GM18505 (cell line): ENCODE measurements around the gene COL23A1.

Experiments used
- ATAC-seq: cut with Tn5 transposase; IDR thresholded peaks from one replicate; pipeline ENCODE4 v1.9.1; 2021; ENCODE audit not compliant: unreplicated experiment
- POLR2A ChIP-seq: IDR thresholded peaks from 4 replicates; pipeline ENCODE4 v1.6.1; 2011; ENCODE audit warnings: borderline replicate concordance; ENCODE audit not compliant: insufficient read depth, insufficient read length; ENCODE audit errors: extremely low read depth

Gene COL23A1

DNA sequence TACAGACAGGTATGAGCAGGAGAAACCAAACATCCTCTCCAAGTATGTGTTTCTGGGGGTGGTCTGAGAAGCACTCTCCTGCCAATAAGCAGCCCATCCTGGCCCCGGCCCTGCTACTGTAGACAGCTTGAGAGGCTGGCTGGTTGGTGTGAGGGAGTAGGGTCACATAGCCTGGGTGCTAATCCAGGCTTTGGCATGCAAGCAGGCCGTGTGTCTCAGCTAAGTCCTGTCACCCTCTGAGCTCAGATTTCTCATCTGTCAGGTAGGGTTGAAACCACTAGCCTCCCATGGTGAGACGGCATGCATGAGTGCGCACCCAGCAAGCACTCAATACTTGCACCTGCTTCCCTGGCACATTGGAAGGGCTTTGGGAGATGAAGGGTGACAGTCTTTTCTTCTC, 307.8 kb downstream of the COL23A1 start:
- no peak for TF ChIP-seq POLR2A
- no peak for ATAC-seq

- TF ChIP-seq POLR2A = no peak
These were observed 308.9 kb downstream of the COL23A1 start for GRCh38 chr5:178281331-178281730.

GRCh38 chr5:178280631-178281030, 309.6 kb downstream of the COL23A1 start:
- no peak for ATAC-seq
- TF ChIP-seq POLR2A = no peak

More at GRCh38 chr5:178281331-178281730, 308.9 kb downstream of the COL23A1 start:
- no peak for ATAC-seq

GRCh38 chr5:178279723-178280438, 310.3 kb downstream of the COL23A1 start:
- TF ChIP-seq POLR2A = no peak
- no peak for ATAC-seq

GRCh38 chr5:178279026-178279722, 311.0 kb downstream of the COL23A1 start:
- ATAC-seq = no peak
- TF ChIP-seq POLR2A = no peak

- no peak for TF ChIP-seq POLR2A
These were observed 311.7 kb downstream of the COL23A1 start for GRCh38 chr5:178278358-178279023.

DNA sequence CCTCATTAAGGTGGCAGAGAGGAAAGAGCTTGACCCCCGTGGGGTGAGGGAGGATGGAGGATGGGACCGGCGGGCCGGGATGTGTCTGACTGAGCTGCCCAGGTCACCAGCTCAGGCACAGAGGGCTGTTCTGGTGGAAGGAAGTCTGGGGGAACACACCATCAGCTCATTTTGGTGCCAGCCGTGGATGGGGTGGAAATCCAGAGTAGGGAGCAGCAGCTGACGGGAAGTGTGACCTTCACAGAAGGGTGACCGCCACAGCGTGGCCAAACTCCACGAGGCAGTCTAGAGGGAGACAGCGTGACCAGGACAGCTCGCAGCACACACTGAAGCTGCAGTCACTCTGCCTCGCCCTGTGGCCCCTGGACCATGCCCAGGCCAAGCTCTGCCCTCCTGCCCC, 312.3 kb downstream of the COL23A1 start:
- no peak for TF ChIP-seq POLR2A
- ATAC-seq = no peak

More at GRCh38 chr5:178278358-178279023, 311.7 kb downstream of the COL23A1 start:
- ATAC-seq = no peak

DNA sequence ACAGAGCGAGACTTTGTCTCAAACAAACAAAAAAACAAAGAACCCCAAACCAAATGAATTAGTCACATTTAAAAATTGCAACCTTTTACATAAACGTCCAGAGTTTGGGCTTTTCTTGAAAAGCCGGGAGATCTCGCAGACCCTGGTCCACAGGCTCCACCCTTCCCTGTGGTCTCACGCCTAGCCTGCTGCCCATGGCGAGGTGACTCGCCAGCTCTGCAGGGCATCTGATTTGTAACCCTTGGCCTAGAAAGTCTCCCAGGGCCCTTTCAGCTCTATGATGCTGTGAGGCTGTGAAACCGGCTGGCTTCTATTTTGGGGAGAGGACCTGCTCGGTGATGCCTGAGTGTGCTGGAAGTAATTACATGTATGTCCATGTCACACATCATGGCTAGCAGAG, 312.8 kb downstream of the COL23A1 start:
- ATAC-seq = no peak
- TF ChIP-seq POLR2A = no peak

DNA sequence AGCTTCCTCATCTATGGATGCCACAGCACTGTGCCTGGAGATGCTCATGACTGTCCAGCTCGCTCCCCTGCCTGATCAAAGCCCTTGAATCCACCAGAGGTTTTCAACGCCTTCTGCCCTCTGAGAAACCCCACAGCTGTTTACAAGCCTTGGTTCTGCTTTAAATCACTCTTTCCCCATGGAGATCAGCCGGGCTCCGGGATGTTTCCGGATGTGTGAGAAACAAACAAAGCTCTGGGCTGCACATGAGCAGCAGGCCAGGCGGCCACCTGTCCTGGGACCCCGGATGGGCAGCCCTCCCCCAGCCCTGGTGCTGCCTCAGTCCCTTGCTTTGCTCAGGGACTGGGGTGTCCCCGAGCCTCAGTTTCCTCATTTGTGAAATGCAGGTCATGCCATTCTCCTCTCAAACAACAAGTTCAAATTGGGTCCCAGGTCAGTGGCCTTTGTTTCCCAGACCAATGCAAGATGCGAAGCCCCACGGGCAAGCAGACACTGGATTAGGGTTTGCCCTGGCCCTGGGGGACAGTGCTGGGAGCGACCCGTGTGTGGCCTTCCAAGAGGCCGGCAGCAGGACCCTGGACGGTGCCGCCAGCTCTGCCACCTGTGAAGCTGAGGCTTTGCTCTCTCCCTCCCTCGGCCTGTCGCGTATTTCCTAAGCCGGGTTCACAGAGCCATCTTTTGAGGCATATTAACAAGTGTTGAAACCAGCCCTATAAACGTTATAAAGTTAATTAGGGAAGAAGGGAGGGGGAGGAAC, 315.2 kb downstream of the COL23A1 start:
- no peak for ATAC-seq
- no peak for TF ChIP-seq POLR2A

GRCh38 chr5:178273665-178274541, 316.3 kb downstream of the COL23A1 start:
- no peak for ATAC-seq
- no peak for TF ChIP-seq POLR2A

DNA sequence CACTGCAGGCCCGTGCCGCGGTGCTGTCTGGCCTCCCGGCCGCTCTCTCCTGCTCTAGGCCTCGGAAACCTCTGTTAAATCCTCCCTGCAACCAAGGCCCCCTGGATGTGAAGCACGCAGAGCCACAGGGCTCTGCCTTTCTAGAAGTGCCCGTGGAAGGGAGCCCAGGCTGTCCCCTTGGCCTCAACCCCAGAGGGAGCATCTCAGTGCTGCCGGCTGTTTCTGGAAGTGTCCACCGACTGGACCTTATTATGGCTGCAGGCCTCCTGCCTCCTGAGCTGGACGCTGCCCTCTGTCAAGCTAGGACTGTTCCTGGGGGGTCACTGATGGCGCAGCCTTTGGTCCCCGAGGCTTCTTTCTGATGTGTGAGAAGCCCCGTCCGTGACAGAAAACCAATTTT, 317.2 kb downstream of the COL23A1 start:
- ATAC-seq = no peak
- no peak for TF ChIP-seq POLR2A

DNA sequence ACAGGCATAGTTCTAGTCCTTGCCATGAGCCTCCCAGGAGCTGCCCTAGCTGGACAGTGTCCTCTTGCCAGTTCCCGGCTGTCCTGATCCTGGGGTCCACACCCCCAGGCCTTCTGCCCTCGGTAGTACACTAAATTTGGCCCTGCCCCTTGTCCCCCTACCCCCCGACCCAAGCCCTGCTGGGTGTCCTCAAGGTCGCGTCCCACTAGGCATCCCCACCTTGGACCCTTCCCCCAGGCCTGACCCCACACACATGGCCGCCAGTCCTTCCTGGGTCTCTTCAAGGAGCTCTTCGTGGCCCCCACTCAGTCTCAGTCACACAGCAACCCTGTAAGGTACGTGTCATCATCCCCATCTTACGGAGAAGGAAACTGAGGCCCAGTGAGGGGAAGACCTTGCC, 317.6 kb downstream of the COL23A1 start:
- TF ChIP-seq POLR2A = no peak
- ATAC-seq = no peak
